ENCODE data around the gene FBXO36.
"Not testable (repeated sequence)": the region's sequence is repeated elsewhere in the genome, so short reads cannot be mapped to it uniquely, and the experiment has no call there.

The FBXO36 gene

GRCh38 chr2:229922449-229923386, at the start of gene FBXO36:
Gene FBXO36, plus strand, starts transcription at chr2:229922503. Its CDS starts 11 bp downstream, at chr2:229922514.
- in situ Hi-C loops (cut with MboI; ENCODE audit: low sequenced_read_pairs) = no loop called here

- in situ Hi-C loops (cut with MboI; ENCODE audit: low sequenced_read_pairs) = no loop called here
Measured at GRCh38 chr2:229873123-229873581, 49.2 kb upstream of the FBXO36 start.

GRCh38 chr2:229874647-229875046, 47.7 kb upstream of the FBXO36 start:
- in situ Hi-C loops (cut with MboI; ENCODE audit: low sequenced_read_pairs) = no loop called here

DNA sequence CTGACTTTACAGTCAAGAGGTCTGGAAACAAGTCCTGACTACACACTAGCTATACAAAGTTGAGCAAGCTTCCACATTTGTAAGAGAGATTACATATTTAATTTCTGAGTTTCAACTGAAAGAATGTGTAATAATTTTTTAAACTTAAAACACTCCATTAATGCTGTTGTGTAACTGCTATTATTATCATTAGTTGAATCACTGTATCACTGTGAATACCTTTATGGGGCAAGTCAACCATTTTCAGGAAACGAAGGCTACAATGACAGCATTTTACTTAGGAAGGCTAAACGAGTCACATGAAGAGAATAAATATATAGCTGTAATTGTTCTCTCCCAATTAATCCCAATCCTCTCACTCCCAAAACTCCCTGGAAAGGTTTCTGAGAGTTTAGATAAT, 46.8 kb upstream of the FBXO36 start:
- in situ Hi-C loops (cut with MboI; ENCODE audit: low sequenced_read_pairs) = no loop called here

DNA sequence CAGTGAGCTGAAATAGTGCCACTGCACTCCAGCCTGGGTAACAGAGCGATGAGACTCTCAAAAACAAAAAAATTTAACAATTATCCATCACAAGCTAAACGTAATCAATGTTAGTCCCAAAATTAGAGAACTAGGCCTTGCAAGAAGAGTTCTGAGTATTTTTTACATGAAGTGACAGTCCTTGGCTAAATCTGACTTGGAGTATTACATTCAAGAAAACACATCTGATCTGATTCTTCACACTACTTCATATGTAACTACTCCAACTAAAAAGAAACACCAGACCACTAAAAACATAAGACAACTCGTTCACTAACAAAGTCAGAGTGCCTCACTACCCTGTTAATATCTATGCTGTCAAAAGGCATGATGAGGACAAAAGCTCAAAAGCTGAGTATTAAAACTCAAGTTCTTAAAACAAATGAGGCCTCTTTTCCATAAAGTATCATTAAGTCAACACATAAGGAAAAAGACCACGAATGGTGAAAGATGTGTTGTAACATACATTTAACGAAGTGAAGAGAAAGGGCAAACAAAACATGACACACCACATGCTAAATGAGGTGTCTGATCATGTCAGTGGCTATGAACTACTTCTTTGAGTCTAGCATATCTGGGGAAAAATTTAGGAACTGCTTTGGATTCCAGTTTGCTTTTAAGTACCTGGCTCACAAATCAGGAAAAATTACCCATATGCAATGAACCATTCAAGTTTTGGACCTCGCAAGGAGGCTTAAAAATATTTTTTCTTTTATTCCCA, 42.9 kb upstream of the FBXO36 start:
- in situ Hi-C loops (cut with MboI; ENCODE audit: low sequenced_read_pairs) = no loop called here

DNA sequence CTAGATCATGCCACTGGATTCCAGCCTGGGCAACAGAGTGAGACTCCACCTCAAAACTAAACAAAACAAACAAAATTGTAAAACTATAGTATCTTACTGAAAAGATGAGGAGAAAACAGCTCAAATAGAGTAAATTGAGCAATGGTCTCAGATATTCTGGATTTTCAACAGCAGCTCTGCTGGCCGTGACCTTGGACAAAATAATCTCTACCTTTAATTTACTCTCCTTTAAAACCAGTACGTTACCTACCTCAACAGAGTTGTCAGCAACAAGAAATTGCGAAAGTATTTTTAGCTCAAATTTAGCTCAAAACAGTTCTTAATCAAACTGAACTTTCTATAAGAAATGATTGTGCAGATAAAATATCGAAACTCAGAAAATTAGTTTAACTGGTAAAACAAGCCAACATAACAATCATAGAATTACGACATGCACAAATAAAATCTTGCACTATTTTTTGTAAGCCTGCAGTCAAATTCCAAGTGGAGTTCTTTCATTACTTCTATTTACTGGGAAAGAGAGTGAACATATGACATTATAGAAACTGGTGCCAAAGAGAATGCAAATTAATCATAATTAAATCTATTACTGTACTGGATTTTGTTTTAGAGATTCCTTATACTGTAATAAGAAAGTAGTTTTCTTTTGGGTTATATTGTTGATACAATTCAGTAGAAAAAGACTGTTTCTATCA, 41.3 kb upstream of the FBXO36 start:
- in situ Hi-C loops (cut with MboI; ENCODE audit: low sequenced_read_pairs) = no loop called here

- in situ Hi-C loops (cut with MboI; ENCODE audit: low sequenced_read_pairs) = no loop called here
Measured at GRCh38 chr2:229882583-229882982, 39.7 kb upstream of the FBXO36 start.

DNA sequence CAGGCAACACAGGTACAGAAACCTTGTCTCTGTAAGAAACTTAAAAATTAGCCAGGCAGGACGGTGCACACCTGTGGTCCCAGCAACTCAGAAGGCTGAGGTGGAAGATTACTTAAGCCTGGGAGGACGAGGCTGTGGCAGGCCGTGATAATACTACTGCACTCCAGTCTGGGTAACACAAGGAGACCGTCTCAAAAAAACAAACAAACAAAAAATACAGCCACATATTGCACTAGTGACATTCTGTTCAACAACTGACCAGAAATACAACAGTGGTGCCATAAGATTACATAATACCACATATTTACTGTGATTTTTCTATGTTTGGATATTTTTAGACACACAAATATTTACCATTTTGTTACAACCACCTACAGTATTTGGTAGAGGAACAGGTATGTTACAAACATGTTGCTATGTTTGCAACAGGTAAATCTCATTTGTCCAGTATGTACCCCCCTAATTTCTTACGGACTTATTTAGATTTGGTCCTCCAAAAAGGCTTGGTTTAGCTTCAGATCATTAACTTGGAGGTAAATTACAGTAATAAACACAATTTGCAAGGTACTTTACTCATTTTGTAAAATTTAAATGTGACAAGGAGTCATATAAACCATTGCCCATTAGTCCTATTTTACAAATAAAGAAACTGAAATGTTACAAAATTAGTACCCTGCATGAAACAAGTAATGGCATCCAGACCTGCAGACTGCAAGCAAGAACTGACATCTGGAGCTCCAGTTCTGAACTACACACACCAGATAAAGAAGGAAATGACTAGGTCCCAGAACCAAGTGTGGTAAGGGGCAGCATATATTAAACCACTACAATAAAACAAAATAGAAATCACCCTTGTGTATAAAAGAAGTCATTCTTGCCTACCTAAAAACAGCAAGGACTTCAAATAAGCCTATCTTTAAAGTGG, 37.3 kb upstream of the FBXO36 start:
- in situ Hi-C loops (cut with MboI; ENCODE audit: low sequenced_read_pairs) = no loop called here

- in situ Hi-C loops (cut with MboI; ENCODE audit: low sequenced_read_pairs) = no loop called here
Measured at GRCh38 chr2:229887441-229887840, 34.9 kb upstream of the FBXO36 start.

GRCh38 chr2:229888031-229888430, 34.3 kb upstream of the FBXO36 start:
- in situ Hi-C loops (cut with MboI; ENCODE audit: low sequenced_read_pairs) = no loop called here

- in situ Hi-C loops (cut with MboI; ENCODE audit: low sequenced_read_pairs) = no loop called here
Measured at GRCh38 chr2:229889023-229889422, 33.3 kb upstream of the FBXO36 start.

DNA sequence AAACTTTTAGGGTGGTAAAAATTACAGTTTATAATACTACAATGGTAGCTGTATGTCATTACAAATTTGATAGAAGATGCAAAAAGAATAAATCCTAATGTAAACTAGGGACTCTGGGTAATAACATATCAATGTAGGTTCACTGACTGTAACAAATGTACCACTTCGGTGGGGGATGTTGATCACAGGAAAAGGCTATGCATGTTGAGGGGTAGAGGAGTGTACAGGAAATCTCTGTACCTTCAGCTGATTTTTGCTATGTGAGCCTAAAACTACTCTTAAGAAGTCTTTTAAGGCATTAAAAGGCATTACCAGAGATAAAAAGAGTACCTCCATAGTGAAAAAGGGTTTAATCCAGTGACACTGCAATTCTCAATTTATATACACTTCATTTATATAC, 25.4 kb upstream of the FBXO36 start:
- in situ Hi-C loops (cut with MboI; ENCODE audit: low sequenced_read_pairs) = no loop called here

DNA sequence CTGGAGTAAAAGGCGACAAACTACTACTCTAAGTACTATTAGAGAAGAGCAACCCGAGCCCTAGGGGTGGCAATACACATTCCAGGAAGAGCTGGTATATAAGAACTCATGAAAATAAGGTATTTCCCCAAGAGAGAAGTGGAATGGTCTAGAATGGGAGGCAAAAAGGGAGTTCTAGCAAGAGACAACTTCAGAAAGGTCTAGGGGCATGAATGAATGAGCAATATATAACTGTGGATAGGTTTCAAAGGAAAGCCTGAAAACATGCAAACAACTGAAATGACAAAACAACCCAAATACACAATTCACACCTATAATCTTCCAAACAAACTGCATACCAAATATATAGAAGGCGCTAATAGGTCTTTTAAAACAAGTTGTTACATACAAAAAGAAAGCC, 22.7 kb upstream of the FBXO36 start:
- in situ Hi-C loops (cut with MboI; ENCODE audit: low sequenced_read_pairs) = no loop called here

GRCh38 chr2:229900012-229900411, 22.3 kb upstream of the FBXO36 start:
- in situ Hi-C loops (cut with MboI; ENCODE audit: low sequenced_read_pairs) = no loop called here

- in situ Hi-C loops (cut with MboI; ENCODE audit: low sequenced_read_pairs) = not testable (repeated sequence)
Measured at GRCh38 chr2:229900514-229900913, 21.8 kb upstream of the FBXO36 start.

GRCh38 chr2:229901819-229902218, 20.5 kb upstream of the FBXO36 start:
- in situ Hi-C loops (cut with MboI; ENCODE audit: low sequenced_read_pairs) = no loop called here

- in situ Hi-C loops (cut with MboI; ENCODE audit: low sequenced_read_pairs) = no loop called here
Measured at GRCh38 chr2:229903037-229903436, 19.3 kb upstream of the FBXO36 start.

DNA sequence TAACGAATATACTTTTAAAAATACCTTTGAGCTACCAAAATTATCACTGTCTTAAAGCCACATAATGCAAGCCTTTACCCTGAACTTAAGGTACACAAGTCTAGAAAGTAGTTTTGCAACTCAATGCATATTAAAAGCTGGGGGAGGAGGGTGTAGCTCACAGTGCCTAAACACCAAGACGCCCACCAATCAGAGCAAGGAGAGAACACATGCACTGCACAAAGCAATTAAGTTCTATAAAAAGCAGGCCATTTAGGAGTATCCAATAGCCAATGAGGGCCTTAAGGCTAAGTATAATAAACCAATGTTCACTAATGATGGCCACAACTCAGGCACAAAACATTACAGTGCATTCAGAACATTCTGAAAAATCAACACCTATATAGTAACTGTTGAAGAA, 16.7 kb upstream of the FBXO36 start:
- in situ Hi-C loops (cut with MboI; ENCODE audit: low sequenced_read_pairs) = no loop called here

GRCh38 chr2:229909090-229909489, 13.2 kb upstream of the FBXO36 start:
- in situ Hi-C loops (cut with MboI; ENCODE audit: low sequenced_read_pairs) = no loop called here

- in situ Hi-C loops (cut with MboI; ENCODE audit: low sequenced_read_pairs) = no loop called here
Measured at GRCh38 chr2:229910147-229910831, 12.0 kb upstream of the FBXO36 start.

Measured in HL-60/S4 (cell line).